ENCODE measurements around the gene SMIM38. TPM values are rescaled to one million over a fixed set of nuclear protein-coding genes. Genes with fewer than 3 reads are reported as not detected.
A peak's percentile ranks its signal among the peaks of the same experiment; 100 is the strongest.

The SMIM38 gene
- total RNA-seq, 1 donor from 2014 or later: not detected

DNA sequence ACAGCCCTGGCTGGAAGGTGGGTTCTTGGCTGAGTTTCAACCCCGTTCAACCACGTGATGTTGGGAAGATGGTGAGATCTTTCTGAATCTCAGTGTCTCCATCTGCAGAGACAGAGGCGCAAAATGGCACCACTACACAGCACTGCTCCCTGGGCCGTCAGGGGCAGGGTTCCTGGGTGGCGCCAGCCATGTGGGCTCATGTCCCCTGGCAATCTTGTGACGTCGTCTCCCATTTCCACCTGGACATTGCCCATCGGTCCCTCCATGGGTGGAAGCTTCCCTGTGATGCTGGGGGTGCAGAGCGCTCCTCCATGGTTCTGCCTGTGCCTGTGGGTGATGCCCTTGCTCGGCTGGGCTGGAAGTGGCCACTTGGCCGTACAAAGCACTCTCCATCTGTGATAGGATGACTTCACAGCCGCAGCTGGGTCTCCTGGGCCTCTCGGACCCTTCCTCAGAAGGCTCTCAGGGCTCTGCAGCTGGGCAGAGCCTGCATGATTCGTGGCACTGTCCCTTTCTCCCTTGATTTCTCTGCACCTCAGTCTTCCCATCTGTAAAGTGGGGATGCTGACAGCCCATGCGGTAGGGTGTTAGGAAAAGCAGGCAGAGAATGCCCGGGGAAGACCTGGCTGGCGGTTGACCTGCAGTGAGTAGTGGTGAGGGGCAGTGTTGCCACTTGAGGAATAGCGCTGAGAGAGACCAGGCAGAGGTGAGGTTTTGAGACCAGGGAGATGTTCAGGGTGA lies 35.2 kb downstream of the SMIM38 start:
- no peaks in the 10 kb centered on the region for H3K9me3 Mint-ChIP-seq (ENCODE audit: unreplicated experiment)

DNA sequence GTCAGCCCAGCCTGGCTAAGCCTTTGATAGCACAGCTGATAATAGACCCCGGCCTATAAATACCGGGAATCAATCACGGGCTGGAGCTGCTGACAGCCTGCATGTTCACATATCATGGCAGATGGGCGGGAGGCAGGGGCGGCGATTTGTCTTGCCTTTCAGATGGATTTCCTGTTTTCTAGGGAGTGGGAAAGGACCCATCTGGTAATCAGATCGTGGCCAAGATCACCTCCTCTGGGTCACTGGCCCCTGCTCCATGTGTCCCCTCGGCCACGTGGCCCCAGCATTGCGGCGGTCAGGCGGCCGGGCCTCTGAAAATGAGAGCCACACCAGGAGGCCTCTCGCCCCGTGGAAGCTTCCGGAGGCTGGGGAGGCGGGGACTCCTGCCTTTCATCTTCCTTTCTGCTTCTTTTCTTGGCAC lies 36.6 kb downstream of the SMIM38 start:
- H3K36me3 Mint-ChIP-seq (ENCODE audit: low read depth, unreplicated experiment): peaks cover 10% of the 10 kb centered on the region
- DNase-seq (ENCODE audit: low spot score): no peak
- no peak overlapping the region for H3K4me3 Mint-ChIP-seq (ENCODE audit: unreplicated experiment)
- no peak overlapping the region for H3K27ac Mint-ChIP-seq (ENCODE audit: unreplicated experiment)
- TF ChIP-seq, protein P1, sequence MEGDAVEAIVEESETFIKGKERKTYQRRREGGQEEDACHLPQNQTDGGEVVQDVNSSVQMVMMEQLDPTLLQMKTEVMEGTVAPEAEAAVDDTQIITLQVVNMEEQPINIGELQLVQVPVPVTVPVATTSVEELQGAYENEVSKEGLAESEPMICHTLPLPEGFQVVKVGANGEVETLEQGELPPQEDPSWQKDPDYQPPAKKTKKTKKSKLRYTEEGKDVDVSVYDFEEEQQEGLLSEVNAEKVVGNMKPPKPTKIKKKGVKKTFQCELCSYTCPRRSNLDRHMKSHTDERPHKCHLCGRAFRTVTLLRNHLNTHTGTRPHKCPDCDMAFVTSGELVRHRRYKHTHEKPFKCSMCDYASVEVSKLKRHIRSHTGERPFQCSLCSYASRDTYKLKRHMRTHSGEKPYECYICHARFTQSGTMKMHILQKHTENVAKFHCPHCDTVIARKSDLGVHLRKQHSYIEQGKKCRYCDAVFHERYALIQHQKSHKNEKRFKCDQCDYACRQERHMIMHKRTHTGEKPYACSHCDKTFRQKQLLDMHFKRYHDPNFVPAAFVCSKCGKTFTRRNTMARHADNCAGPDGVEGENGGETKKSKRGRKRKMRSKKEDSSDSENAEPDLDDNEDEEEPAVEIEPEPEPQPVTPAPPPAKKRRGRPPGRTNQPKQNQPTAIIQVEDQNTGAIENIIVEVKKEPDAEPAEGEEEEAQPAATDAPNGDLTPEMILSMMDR (IDR thresholded peaks at IDR 0.05; ENCODE audit: unreplicated experiment): no peak
- no peaks in the 10 kb centered on the region for H3K4me1 Mint-ChIP-seq (ENCODE audit: unreplicated experiment)
- H3K27me3 Mint-ChIP-seq (ENCODE audit: unreplicated experiment): peaks cover 10% of the 10 kb centered on the region
- H3K9me3 Mint-ChIP-seq (ENCODE audit: unreplicated experiment): no peaks in the 10 kb centered on the region

More for the DNA sequence above, 35.2 kb downstream of the SMIM38 start:
- Mint-ChIP-seq H3K36me3 (ENCODE audit: low read depth, unreplicated experiment) (peaks cover 10% of the 10 kb centered on the region), H3K27me3 (ENCODE audit: unreplicated experiment) (peaks cover 10% of the 10 kb centered on the region), H3K27ac (ENCODE audit: unreplicated experiment) (no peak overlapping the region), H3K4me1 (ENCODE audit: unreplicated experiment) (no peaks in the 10 kb centered on the region), H3K4me3 (ENCODE audit: unreplicated experiment) (no peak overlapping the region)
- TF ChIP-seq, protein P1 (IDR thresholded peaks at IDR 0.05; ENCODE audit: unreplicated experiment): no peak
- DNase-seq (ENCODE audit: low spot score): no peak

DNA sequence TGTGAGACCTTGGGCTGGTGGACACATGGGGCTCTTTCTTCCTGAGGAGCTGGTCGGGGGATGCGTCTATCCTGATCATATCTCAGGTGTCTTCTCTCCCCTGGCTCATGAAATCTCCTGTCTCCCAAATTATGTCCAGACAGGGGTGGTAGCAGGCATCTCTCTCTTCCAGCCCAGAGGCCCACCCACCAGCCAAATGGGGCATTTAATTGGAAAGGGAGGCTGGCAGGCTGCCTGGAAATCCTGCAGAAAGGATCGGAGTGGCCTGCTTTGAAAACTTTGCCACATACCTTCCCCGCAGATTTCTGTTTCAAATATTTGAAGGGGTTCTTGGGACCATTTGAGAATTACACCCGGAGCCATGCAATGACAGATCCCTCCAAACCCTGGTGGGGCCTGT lies 37.4 kb downstream of the SMIM38 start:
- H3K36me3 Mint-ChIP-seq (ENCODE audit: low read depth, unreplicated experiment): peaks cover 10% of the 10 kb centered on the region
- TF ChIP-seq, protein P1 (IDR thresholded peaks at IDR 0.05; ENCODE audit: unreplicated experiment): no peak
- peaks cover 7% of the 10 kb centered on the region for H3K27me3 Mint-ChIP-seq (ENCODE audit: unreplicated experiment)
- no peaks in the 10 kb centered on the region for H3K9me3 Mint-ChIP-seq (ENCODE audit: unreplicated experiment)
- DNase-seq (ENCODE audit: low spot score): no peak
- no peaks in the 10 kb centered on the region for H3K4me1 Mint-ChIP-seq (ENCODE audit: unreplicated experiment)
- no peak overlapping the region for H3K4me3 Mint-ChIP-seq (ENCODE audit: unreplicated experiment)
- no peak overlapping the region for H3K27ac Mint-ChIP-seq (ENCODE audit: unreplicated experiment)

DNA sequence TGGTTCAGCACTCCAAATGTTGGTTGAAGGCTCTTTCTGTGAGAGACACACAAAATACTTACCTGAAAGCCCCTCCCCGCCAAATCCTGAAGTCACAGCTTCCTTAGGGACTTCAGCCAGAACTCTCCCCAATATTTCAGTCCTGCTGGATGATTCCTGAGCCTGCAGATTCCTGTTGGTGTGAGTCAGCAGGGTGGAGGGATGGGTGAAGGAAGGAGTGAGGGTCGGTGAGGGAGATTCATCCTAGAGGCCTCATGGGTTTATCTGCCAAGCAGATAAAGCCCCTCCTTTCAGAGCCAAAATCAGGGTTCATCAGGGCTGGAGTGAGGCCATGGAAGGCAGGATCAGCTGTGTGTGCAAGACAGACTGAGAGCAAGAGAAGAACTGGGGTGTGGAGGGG lies 37.9 kb downstream of the SMIM38 start:
- Mint-ChIP-seq H3K4me3 (ENCODE audit: unreplicated experiment) (no peak overlapping the region), H3K36me3 (ENCODE audit: low read depth, unreplicated experiment) (peaks cover 11% of the 10 kb centered on the region), H3K27ac (ENCODE audit: unreplicated experiment) (no peak overlapping the region), H3K4me1 (ENCODE audit: unreplicated experiment) (no peaks in the 10 kb centered on the region), H3K9me3 (ENCODE audit: unreplicated experiment) (no peaks in the 10 kb centered on the region), H3K27me3 (ENCODE audit: unreplicated experiment) (peaks cover 7% of the 10 kb centered on the region)
- DNase-seq (ENCODE audit: low spot score): no peak
- TF ChIP-seq, protein P1 (IDR thresholded peaks at IDR 0.05; ENCODE audit: unreplicated experiment): no peak

DNA sequence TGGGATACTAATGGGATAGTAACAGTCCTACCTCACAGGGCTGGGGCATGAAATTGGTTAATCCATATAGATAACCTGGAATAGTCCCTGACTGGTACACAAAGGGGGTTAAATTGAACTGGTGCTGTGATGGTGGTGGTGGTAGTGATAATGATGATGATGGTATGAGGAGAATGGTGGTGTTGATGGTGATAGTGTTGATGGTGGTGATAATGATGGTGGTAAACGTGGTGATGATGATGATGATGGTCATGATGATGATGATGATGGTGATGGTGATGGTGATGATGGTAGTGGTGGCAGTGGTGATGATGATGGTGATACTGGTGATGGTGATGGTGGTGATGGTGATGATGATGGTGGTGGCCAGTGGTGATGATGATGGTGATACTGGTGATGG lies 38.7 kb downstream of the SMIM38 start:
- Mint-ChIP-seq H3K27me3 (ENCODE audit: unreplicated experiment) (peaks cover 5% of the 10 kb centered on the region), H3K36me3 (ENCODE audit: low read depth, unreplicated experiment) (peaks cover 14% of the 10 kb centered on the region), H3K4me3 (ENCODE audit: unreplicated experiment) (peak overlapping the region; percentile 3), H3K27ac (ENCODE audit: unreplicated experiment) (no peak overlapping the region), H3K9me3 (ENCODE audit: unreplicated experiment) (no peaks in the 10 kb centered on the region), H3K4me1 (ENCODE audit: unreplicated experiment) (no peaks in the 10 kb centered on the region)
- TF ChIP-seq, protein P1 (IDR thresholded peaks at IDR 0.05; ENCODE audit: unreplicated experiment): no peak
- DNase-seq (ENCODE audit: low spot score): no peak

Measured in endothelial cell (in vitro differentiated cells).